H9 (cell line): ENCODE measurements around the gene SYNE2. TPM values are rescaled to one million over a fixed set of nuclear protein-coding genes. Genes with fewer than 3 reads are reported as not detected.

Experiments
- DNase-seq: peaks from one replicate; pipeline ENCODE4 v3.0.0-alpha.2; 2017
- H2AFZ ChIP-seq: one replicate; pipeline ENCODE4 v1.6.1; 2013; ENCODE audit warnings: mild to moderate bottlenecking, low read length, control low read depth, moderate library complexity
- H2AK5ac ChIP-seq: 2 replicates; pipeline ENCODE4 v1.6.1; 2013; ENCODE audit warnings: low read length, control low read depth, mixed read lengths; ENCODE audit not compliant: insufficient read length
- H2BK120ac ChIP-seq: one replicate; pipeline ENCODE4 v1.6.1; 2013; ENCODE audit warnings: low read depth, mild to moderate bottlenecking, low read length, control low read depth, inconsistent platforms; ENCODE audit not compliant: poor library complexity, severe bottlenecking
- H2BK12ac ChIP-seq: 2 replicates; pipeline ENCODE4 v1.6.1; 2013; ENCODE audit warnings: low read length, control low read depth, mixed read lengths, low read depth; ENCODE audit not compliant: insufficient read length
- H2BK15ac ChIP-seq: 2 replicates; pipeline ENCODE4 v1.6.1; 2013; ENCODE audit warnings: low read depth, low read length, control low read depth
- H2BK20ac ChIP-seq: one replicate; pipeline ENCODE4 v1.6.1; 2013; ENCODE audit warnings: low read depth, mild to moderate bottlenecking, low read length, control low read depth, inconsistent platforms; ENCODE audit not compliant: poor library complexity, severe bottlenecking
- H2BK5ac ChIP-seq: 2 replicates; pipeline ENCODE4 v1.6.1; 2013; ENCODE audit warnings: low read length, control low read depth, mixed read lengths; ENCODE audit not compliant: insufficient read length
- H3K14ac ChIP-seq: 2 replicates; pipeline ENCODE4 v1.6.1; 2013; ENCODE audit warnings: low read length, control low read depth; ENCODE audit not compliant: insufficient read depth
- H3K18ac ChIP-seq: 2 replicates; pipeline ENCODE4 v1.6.1; 2013; ENCODE audit warnings: low read depth, mild to moderate bottlenecking, mixed read lengths, low read length, control low read depth; ENCODE audit not compliant: insufficient read length
- H3K23ac ChIP-seq: 2 replicates; pipeline ENCODE4 v1.6.1; 2013; ENCODE audit warnings: low read length, control low read depth, mixed read lengths, low read depth; ENCODE audit not compliant: insufficient read length
- H3K23me2 ChIP-seq: 2 replicates; pipeline ENCODE4 v1.6.1; 2013; ENCODE audit warnings: low read depth, mild to moderate bottlenecking, mixed read lengths, low read length, control low read depth; ENCODE audit not compliant: insufficient read length, poor library complexity, severe bottlenecking
- H3K27ac ChIP-seq: 2 replicates; pipeline ENCODE4 v1.5.1; 2013; ENCODE audit warnings: low read length, control low read depth, mixed read lengths, low read depth; ENCODE audit not compliant: insufficient read length
- H3K27me3 ChIP-seq: 2 replicates; pipeline ENCODE4 v1.6.1; 2013; ENCODE audit warnings: low read length, control low read depth, inconsistent platforms; ENCODE audit not compliant: insufficient read depth
- H3K4ac ChIP-seq: 2 replicates; pipeline ENCODE4 v1.6.1; 2013; ENCODE audit warnings: low read depth, mild to moderate bottlenecking, control low read depth, inconsistent platforms, low read length, moderate library complexity
- H3K4me1 ChIP-seq: 2 replicates; pipeline ENCODE4 v1.6.1; 2013; ENCODE audit warnings: low read length, control low read depth, inconsistent platforms; ENCODE audit not compliant: insufficient read depth
- H3K4me2 ChIP-seq: 2 replicates; pipeline ENCODE4 v1.6.1; 2013; ENCODE audit warnings: low read length, control low read depth, mixed read lengths; ENCODE audit not compliant: insufficient read length, insufficient read depth
- H3K56ac ChIP-seq: 2 replicates; pipeline ENCODE4 v1.6.1; 2013; ENCODE audit warnings: low read depth, mild to moderate bottlenecking, mixed read lengths, low read length, control low read depth; ENCODE audit not compliant: insufficient read length
- H3K79me1 ChIP-seq: 2 replicates; pipeline ENCODE4 v1.6.1; 2013; ENCODE audit warnings: low read depth, mild to moderate bottlenecking, moderate library complexity, low read length, control low read depth, inconsistent platforms; ENCODE audit not compliant: insufficient read depth, poor library complexity, severe bottlenecking
- H3K79me2 ChIP-seq: 2 replicates; pipeline ENCODE4 v1.6.1; 2013; ENCODE audit warnings: low read length, control low read depth, inconsistent platforms; ENCODE audit not compliant: insufficient read depth
- H3K9ac ChIP-seq: 2 replicates; pipeline ENCODE4 v1.6.1; 2013; ENCODE audit warnings: low read length, control low read depth, mixed read lengths; ENCODE audit not compliant: insufficient read length; ENCODE audit errors: extremely low read depth
- H3K9me3 ChIP-seq: one replicate; pipeline ENCODE4 v1.6.1; 2013; ENCODE audit warnings: low read depth, low read length, inconsistent platforms; ENCODE audit not compliant: control insufficient read depth
- H3T11ph ChIP-seq: one replicate; pipeline ENCODE4 v1.6.1; 2013; ENCODE audit warnings: mild to moderate bottlenecking, low read length, control low read depth, inconsistent platforms
- H4K20me1 ChIP-seq: one replicate; pipeline ENCODE4 v1.6.1; 2013; ENCODE audit not compliant: control insufficient read depth, insufficient read length, insufficient read depth
- H4K5ac ChIP-seq: 2 replicates; pipeline ENCODE4 v1.6.1; 2013; ENCODE audit warnings: low read depth, mild to moderate bottlenecking, mixed read lengths, low read length, control low read depth; ENCODE audit not compliant: insufficient read length
- H4K8ac ChIP-seq: replicated peaks from 2 replicates; pipeline ENCODE4 v1.6.1; 2013; ENCODE audit warnings: low read length, control low read depth, mixed read lengths, low read depth; ENCODE audit not compliant: insufficient read length
- H4K91ac ChIP-seq: 2 replicates; pipeline ENCODE4 v1.6.1; 2013; ENCODE audit warnings: low read depth, mild to moderate bottlenecking, moderate library complexity, mixed read lengths, low read length, control low read depth; ENCODE audit not compliant: insufficient read length
- H3K27ac Mint-ChIP-seq, 3 experiments: 2 replicates in 2 of 3; 3 replicates in 1 of 3; pipeline ENCODE4 v1.8.0; 2020 to 2021; ENCODE audit warnings: mixed read lengths in 3 of 3, mild to moderate bottlenecking in 1 of 3, moderate library complexity in 1 of 3
- H3K27me3 Mint-ChIP-seq: 2 replicates; pipeline ENCODE4 v1.8.0; 2021; ENCODE audit warnings: low read depth, mild to moderate bottlenecking, moderate library complexity, mixed read lengths
- H3K36me3 Mint-ChIP-seq, 3 experiments: 2 replicates in 2 of 3; 3 replicates in 1 of 3; pipeline ENCODE4 v1.8.0; 2020 to 2021; ENCODE audit warnings: low read depth in 3 of 3, mixed read lengths in 3 of 3; ENCODE audit not compliant: insufficient read depth in 1 of 3
- H3K4me1 Mint-ChIP-seq, 2 experiments: 2 replicates each; pipeline ENCODE4 v1.8.0; 2020; ENCODE audit warnings: mixed read lengths in 2 of 2
- H3K4me3 Mint-ChIP-seq, 2 experiments: 2 replicates in 1 of 2; 3 replicates in 1 of 2; pipeline ENCODE4 v1.8.0; 2020 to 2021; ENCODE audit warnings: mild to moderate bottlenecking in 2 of 2, mixed read lengths in 2 of 2, moderate library complexity in 1 of 2
- H3K9me3 Mint-ChIP-seq, 2 experiments: 2 replicates in 1 of 2; 3 replicates in 1 of 2; pipeline ENCODE4 v1.8.0; 2020; ENCODE audit warnings: mild to moderate bottlenecking in 2 of 2, mixed read lengths in 2 of 2, moderate library complexity in 1 of 2
- CTCF ChIP-seq: fragments of 200-600 bp; sonication (generic); conservative IDR thresholded peaks from 3 replicates; pipeline ENCODE4 v1.8.0; 2021; ENCODE audit warnings: antibody characterized with exemption, mild to moderate bottlenecking
- WGBS: extraction: QIAGEN DNeasy Blood & Tissue Kit; methylation state at CpG from one replicate; pipeline ENCODE4 v1.1.7; 2013; ENCODE audit warnings: missing lambda C conversion rate, low lambda C conversion rate, mixed read lengths; ENCODE audit not compliant: insufficient read length; ENCODE audit errors: extremely low coverage; 5-methylcytosine and 5-hydroxymethylcytosine counted together
- total RNA-seq: library from RNA; stranded (reverse); gene quantifications from 2 replicates; pipeline ENCODE4 v1.2.1, GENCODE V29; 2021

The SYNE2 gene
- total RNA-seq, 1 experiment from 2014 or later = 43.3 TPM

GRCh38 chr14:64215274-64215673 lies 362.5 kb downstream of the SYNE2 start:
- WGBS = no CpG with 5 or more reads among the region's 10 CpGs
- Mint-ChIP-seq H3K27me3 (no peaks in the 10 kb centered on the region; the same call in 1 of the 2 replicates), H3K36me3 (peaks cover 57 to 86% (median 81%) of the 10 kb centered on the region in 3 experiments; a peak in 6 of 7 replicates), H3K9me3 (no peaks in the 10 kb centered on the region), H3K27ac (peak overlapping the region in 1 of 3 experiments; percentile 66; a peak in 2 of 7 replicates), H3K4me1 (no peaks in the 10 kb centered on the region), H3K4me3 (no peak overlapping the region)
- H2AK5ac ChIP-seq = no peak overlapping the region
- H2BK120ac ChIP-seq = no peak overlapping the region
- H3K56ac ChIP-seq = no peak overlapping the region
- no peak overlapping the region for H2AFZ ChIP-seq
- H3K27me3 ChIP-seq = no peaks in the 10 kb centered on the region
- H3K79me1 ChIP-seq = no peaks in the 10 kb centered on the region
- no peak overlapping the region for H2BK12ac ChIP-seq
- H4K91ac ChIP-seq = no peak overlapping the region
- no peak overlapping the region for H2BK15ac ChIP-seq
- H3K23ac ChIP-seq = no peak overlapping the region
- no peaks in the 10 kb centered on the region for H3K23me2 ChIP-seq
- no peak overlapping the region for H3K4me2 ChIP-seq
- no peak overlapping the region for H3K4ac ChIP-seq
- no peaks in the 10 kb centered on the region for H3K9me3 ChIP-seq
- no peak for TF ChIP-seq CTCF
- no peak overlapping the region for H3T11ph ChIP-seq
- H3K9ac ChIP-seq = no peak overlapping the region
- no peaks in the 10 kb centered on the region for H3K4me1 ChIP-seq
- H3K14ac ChIP-seq = no peak overlapping the region
- H4K20me1 ChIP-seq = no peaks in the 10 kb centered on the region
- no peak overlapping the region for H2BK20ac ChIP-seq
- no peak for DNase-seq
- H4K5ac ChIP-seq = no peak overlapping the region
- H3K79me2 ChIP-seq = no peaks in the 10 kb centered on the region
- no peak overlapping the region for H2BK5ac ChIP-seq
- H3K18ac ChIP-seq = no peak overlapping the region
- H4K8ac ChIP-seq = no peak overlapping the region
- H3K27ac ChIP-seq = no peak overlapping the region
